ACC112 (cell line): ENCODE results near the gene TIAM2.
A peak's percentile ranks its signal among the peaks of the same experiment; 100 is the strongest.
"Not testable (repeated sequence)": the region's sequence is repeated elsewhere in the genome, so short reads cannot be mapped to it uniquely, and the experiment has no call there.

Experiments
- H2AFZ ChIP-seq: fragments of 200-600 bp; sonication (generic); one replicate; pipeline ENCODE4 v1.6.0; 2017; ENCODE audit warnings: antibody characterized with exemption, low read length; ENCODE audit not compliant: unreplicated experiment
- H3K27ac ChIP-seq: fragments of 200-600 bp; sonication (generic); 2 replicates; pipeline ENCODE4 v1.5.1; 2014; ENCODE audit warnings: low read depth, mild to moderate bottlenecking, antibody characterized with exemption, low read length, moderate library complexity
- H3K27me3 ChIP-seq: fragments of 200-600 bp; sonication (generic); 2 replicates; pipeline ENCODE4 v1.6.1; 2014; ENCODE audit warnings: mild to moderate bottlenecking, antibody characterized with exemption, low read length, moderate library complexity, mixed read lengths; ENCODE audit not compliant: insufficient read depth
- H3K36me3 ChIP-seq: fragments of 200-600 bp; sonication (generic); 2 replicates; pipeline ENCODE4 v1.6.1; 2016; ENCODE audit warnings: mild to moderate bottlenecking, antibody characterized with exemption, low read length, moderate library complexity, mixed read lengths; ENCODE audit not compliant: insufficient read depth
- H3K4me1 ChIP-seq: fragments of 200-600 bp; sonication (generic); one replicate; pipeline ENCODE4 v1.6.1; 2016; ENCODE audit warnings: low read length, mixed read lengths; ENCODE audit not compliant: insufficient read depth, unreplicated experiment, control insufficient read depth
- H3K4me3 ChIP-seq: fragments of 200-600 bp; sonication (generic); 2 replicates; pipeline ENCODE4 v1.5.1; 2014; ENCODE audit warnings: mild to moderate bottlenecking, low read depth, low read length
- H3K79me2 ChIP-seq: fragments of 200-600 bp; sonication (generic); one replicate; pipeline ENCODE4 v1.6.0; 2016; ENCODE audit warnings: low read length; ENCODE audit not compliant: control insufficient read depth, unreplicated experiment, insufficient read depth

Gene TIAM2

GRCh38 chr6:155100591-155100990, 105.5 kb downstream of the TIAM2 start:
- Histone ChIP-seq H3K27me3 (no peaks in the 10 kb centered on the region), H3K4me1 (peaks cover 16% of the 10 kb centered on the region), H3K4me3 (no peak overlapping the region), H3K27ac (no peak overlapping the region), H2AFZ (no peak overlapping the region), H3K36me3 (peaks cover 4% of the 10 kb centered on the region), H3K79me2 (no peaks in the 10 kb centered on the region)

DNA sequence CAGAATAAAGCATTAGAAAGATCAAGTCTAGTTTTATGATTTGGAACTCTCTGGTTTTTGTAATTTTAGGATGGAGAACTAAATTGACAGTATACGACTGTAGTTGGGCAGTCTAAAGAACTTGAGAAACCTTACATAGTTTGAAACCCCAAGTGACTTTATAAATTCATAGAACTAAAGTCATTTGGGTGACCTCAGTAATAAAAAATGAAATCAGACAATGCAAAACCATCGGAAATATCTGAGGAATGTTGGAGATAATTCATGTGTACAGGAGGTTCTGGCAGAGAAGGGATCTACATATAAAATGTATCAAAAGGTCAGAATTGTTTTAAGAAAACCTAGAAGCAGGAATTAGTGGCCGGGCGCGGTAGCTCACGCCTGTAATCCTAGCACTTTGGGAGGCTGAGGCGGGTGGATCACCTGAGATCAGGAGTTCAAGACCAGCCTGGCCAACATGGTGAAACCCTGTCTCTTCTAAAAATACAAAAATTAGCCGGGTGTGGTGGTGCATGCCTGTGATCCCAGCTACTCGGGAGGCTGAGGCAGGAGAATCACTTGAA, 108.0 kb downstream of the TIAM2 start:
- H2AFZ ChIP-seq, H3K27me3 ChIP-seq, H3K79me2 ChIP-seq, H3K36me3 ChIP-seq, H3K4me3 ChIP-seq: not testable (repeated sequence)
- Histone ChIP-seq H3K4me1 (peaks cover 25% of the 10 kb centered on the region), H3K27ac (peak overlapping the region; percentile 80)

- Histone ChIP-seq H3K36me3 (no peaks in the 10 kb centered on the region), H3K79me2 (no peaks in the 10 kb centered on the region), H3K27ac (peak overlapping the region; percentile 80), H2AFZ (no peak overlapping the region), H3K4me1 (peaks cover 27% of the 10 kb centered on the region), H3K4me3 (no peak overlapping the region), H3K27me3 (no peaks in the 10 kb centered on the region)
These were observed 108.8 kb downstream of the TIAM2 start for GRCh38 chr6:155103816-155104366.

- Histone ChIP-seq H3K27ac (no peak overlapping the region), H3K4me1 (peaks cover 27% of the 10 kb centered on the region), H2AFZ (no peak overlapping the region), H3K79me2 (no peaks in the 10 kb centered on the region), H3K27me3 (no peaks in the 10 kb centered on the region), H3K36me3 (no peaks in the 10 kb centered on the region), H3K4me3 (no peak overlapping the region)
These were observed 111.5 kb downstream of the TIAM2 start for GRCh38 chr6:155106456-155107115.

DNA sequence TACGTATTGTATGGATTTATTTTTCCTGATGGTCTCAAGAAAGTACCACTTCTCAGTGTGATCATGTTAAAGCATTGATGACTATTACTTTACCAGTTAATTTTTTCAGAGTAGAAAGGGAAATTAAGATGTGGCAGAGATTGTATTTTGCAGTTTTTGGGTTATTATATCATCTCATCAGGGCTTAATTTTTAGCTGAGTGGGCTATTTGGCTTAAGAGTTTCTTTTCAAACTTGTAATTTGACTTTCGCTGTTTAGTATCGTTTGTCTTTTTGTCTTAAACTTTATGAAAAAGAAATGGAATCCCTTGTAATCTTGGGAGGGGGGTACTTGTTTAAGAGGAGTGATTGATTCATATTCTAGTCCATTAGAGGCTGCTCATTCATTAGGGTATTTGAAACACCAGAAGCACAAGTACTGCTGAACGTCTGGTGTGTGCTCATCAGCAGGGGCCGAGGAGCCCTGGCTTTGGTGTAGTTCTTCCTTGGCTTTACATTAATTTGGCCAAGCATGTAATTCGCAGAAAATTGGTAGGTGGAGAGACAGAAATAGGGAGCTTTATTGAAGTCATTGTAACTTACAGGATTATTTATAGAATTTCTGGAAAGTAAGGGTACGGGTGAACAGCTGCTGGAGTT, 112.4 kb downstream of the TIAM2 start:
- Histone ChIP-seq H2AFZ (no peak overlapping the region), H3K4me3 (no peak overlapping the region), H3K4me1 (peaks cover 23% of the 10 kb centered on the region), H3K36me3 (no peaks in the 10 kb centered on the region), H3K27ac (no peak overlapping the region), H3K27me3 (no peaks in the 10 kb centered on the region), H3K79me2 (no peaks in the 10 kb centered on the region)

- Histone ChIP-seq H3K27me3 (no peaks in the 10 kb centered on the region), H2AFZ (no peak overlapping the region), H3K27ac (no peak overlapping the region), H3K79me2 (no peaks in the 10 kb centered on the region), H3K4me3 (no peak overlapping the region), H3K36me3 (no peaks in the 10 kb centered on the region), H3K4me1 (peaks cover 16% of the 10 kb centered on the region)
These were observed 113.1 kb downstream of the TIAM2 start for GRCh38 chr6:155108070-155108820.

- no peaks in the 10 kb centered on the region for H3K36me3 ChIP-seq
- H3K27ac ChIP-seq: no peak overlapping the region
- peaks cover 11% of the 10 kb centered on the region for H3K4me1 ChIP-seq
These were observed 115.6 kb downstream of the TIAM2 start for GRCh38 chr6:155110721-155111120.

DNA sequence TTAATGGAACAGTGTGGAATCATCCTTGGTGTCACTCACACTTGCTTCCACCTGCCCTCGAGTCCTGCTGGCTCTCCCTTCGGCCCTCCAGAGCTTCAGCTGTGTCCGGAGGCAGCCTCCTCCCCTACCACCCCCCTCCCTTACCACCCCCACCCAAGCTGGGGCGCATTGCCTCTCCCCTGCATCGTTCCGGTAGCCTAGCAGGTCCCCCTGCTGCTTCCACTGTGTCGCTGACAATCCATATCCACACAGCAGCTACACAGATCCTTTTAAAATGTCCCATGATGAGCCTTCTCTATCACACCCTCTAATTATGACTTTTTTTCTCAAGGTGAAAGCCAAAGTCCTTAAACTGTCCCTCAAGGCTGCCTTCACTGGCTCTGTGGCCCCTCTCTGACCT, 117.6 kb downstream of the TIAM2 start:
- H2AFZ ChIP-seq: no peak overlapping the region
- no peak overlapping the region for H3K27ac ChIP-seq
- no peaks in the 10 kb centered on the region for H3K27me3 ChIP-seq
- H3K4me1 ChIP-seq: peaks cover 17% of the 10 kb centered on the region
- no peaks in the 10 kb centered on the region for H3K79me2 ChIP-seq
- no peaks in the 10 kb centered on the region for H3K36me3 ChIP-seq
- H3K4me3 ChIP-seq: no peak overlapping the region

More at GRCh38 chr6:155110721-155111120, 115.6 kb downstream of the TIAM2 start:
- Histone ChIP-seq H3K4me3 (no peak overlapping the region), H3K27me3 (no peaks in the 10 kb centered on the region), H3K79me2 (no peaks in the 10 kb centered on the region), H2AFZ (no peak overlapping the region)

- H3K4me3 ChIP-seq: no peak overlapping the region
- H3K4me1 ChIP-seq: peaks cover 11% of the 10 kb centered on the region
- no peaks in the 10 kb centered on the region for H3K36me3 ChIP-seq
- no peaks in the 10 kb centered on the region for H3K27me3 ChIP-seq
- H2AFZ ChIP-seq: no peak overlapping the region
- H3K79me2 ChIP-seq: no peaks in the 10 kb centered on the region
- no peak overlapping the region for H3K27ac ChIP-seq
These were observed 120.9 kb downstream of the TIAM2 start for GRCh38 chr6:155115893-155116570.

- Histone ChIP-seq H3K27ac (no peak overlapping the region; the same call in 1 of the 2 replicates), H3K27me3 (no peaks in the 10 kb centered on the region), H3K79me2 (no peaks in the 10 kb centered on the region), H3K36me3 (no peaks in the 10 kb centered on the region), H3K4me3 (no peak overlapping the region), H3K4me1 (peaks cover 11% of the 10 kb centered on the region), H2AFZ (no peak overlapping the region)
These were observed 121.4 kb downstream of the TIAM2 start for GRCh38 chr6:155116571-155116910.
